OCI-LY3 (cell line): ENCODE data around the gene MEI4.

Source experiments
- EZH2phosphoT487 ChIP-seq: fragments of 200-600 bp; shearing (Covaris generic); IDR thresholded peaks from 2 replicates; pipeline ENCODE4 v1.6.1; 2018; ENCODE audit warnings: antibody characterized with exemption, mixed run types, low read depth
- TF ChIP-seq, protein P1 (sequence below): fragments of 200-600, 300-600 bp; sonication (generic); IDR thresholded peaks from 2 replicates; pipeline ENCODE4 v1.5.1; 2014; ENCODE audit warnings: antibody characterized with exemption, low read length, low read depth

DNA sequence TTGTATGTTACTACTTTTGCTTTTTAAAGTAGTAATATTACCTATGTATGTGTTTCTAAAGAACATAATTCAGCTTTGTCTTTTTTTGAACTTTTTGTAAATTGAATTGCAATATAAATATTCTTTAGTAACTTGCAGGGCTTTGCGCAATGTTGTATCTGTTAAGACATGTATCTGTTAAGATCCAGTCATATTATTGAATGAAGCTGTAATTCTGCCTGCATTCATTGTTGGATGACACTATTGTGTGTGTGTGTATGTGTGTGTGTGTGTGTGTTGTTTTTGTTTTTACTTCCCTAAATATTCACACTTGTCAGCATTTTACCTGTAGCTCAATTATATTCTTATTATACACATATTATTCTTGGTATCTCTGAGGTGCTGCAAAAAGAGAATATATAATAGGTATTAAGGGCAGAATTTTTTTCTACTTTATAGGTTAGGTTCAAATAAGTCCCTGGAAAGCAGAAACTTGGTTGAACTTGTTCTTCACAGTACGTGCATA is 164.0 kb downstream of the MEI4 start:
- TF ChIP-seq, protein P1, sequence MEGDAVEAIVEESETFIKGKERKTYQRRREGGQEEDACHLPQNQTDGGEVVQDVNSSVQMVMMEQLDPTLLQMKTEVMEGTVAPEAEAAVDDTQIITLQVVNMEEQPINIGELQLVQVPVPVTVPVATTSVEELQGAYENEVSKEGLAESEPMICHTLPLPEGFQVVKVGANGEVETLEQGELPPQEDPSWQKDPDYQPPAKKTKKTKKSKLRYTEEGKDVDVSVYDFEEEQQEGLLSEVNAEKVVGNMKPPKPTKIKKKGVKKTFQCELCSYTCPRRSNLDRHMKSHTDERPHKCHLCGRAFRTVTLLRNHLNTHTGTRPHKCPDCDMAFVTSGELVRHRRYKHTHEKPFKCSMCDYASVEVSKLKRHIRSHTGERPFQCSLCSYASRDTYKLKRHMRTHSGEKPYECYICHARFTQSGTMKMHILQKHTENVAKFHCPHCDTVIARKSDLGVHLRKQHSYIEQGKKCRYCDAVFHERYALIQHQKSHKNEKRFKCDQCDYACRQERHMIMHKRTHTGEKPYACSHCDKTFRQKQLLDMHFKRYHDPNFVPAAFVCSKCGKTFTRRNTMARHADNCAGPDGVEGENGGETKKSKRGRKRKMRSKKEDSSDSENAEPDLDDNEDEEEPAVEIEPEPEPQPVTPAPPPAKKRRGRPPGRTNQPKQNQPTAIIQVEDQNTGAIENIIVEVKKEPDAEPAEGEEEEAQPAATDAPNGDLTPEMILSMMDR = no peak
- no peak for TF ChIP-seq EZH2phosphoT487
